ENCODE results near the gene HGS.
A peak's percentile ranks its signal among the peaks of the same experiment; 100 is the strongest.

HGS gene

GRCh38 chr17:81683584-81684441 lies at the start of gene HGS, which contains the start of gene ARL16:
TSS of gene HGS (plus strand) at chr17:81684011. CDS start at chr17:81684067, 56 bp downstream.
TSS of gene ARL16 (minus strand) at chr17:81683797. CDS start at chr17:81683753, 44 bp downstream.
- peak; percentile 100 for DNase-seq

- DNase-seq, result no peak
These were observed 48.4 kb upstream of the HGS start for GRCh38 chr17:81635431-81635830.

GRCh38 chr17:81635973-81636504 lies 47.8 kb upstream of the HGS start:
- DNase-seq, result no peak

GRCh38 chr17:81636505-81637288 lies 47.1 kb upstream of the HGS start, which contains the start of the genes NPLOC4 and TSPAN10:
TSS of gene NPLOC4 (minus strand) at chr17:81637112. CDS start at chr17:81636930, 182 bp downstream.
TSS of gene TSPAN10 (plus strand) at chr17:81637196. CDS start at chr17:81642413, 5,217 bp downstream.
- DNase-seq, result peak; percentile 63

- DNase-seq, result no peak
These were observed 45.1 kb upstream of the HGS start for GRCh38 chr17:81638683-81639082.

- no peak for DNase-seq
These were observed 43.8 kb upstream of the HGS start for GRCh38 chr17:81640011-81640410.

GRCh38 chr17:81641825-81642489 lies 41.9 kb upstream of the HGS start:
- no peak for DNase-seq

GRCh38 chr17:81644496-81644895 lies 39.3 kb upstream of the HGS start:
- no peak for DNase-seq

GRCh38 chr17:81644976-81645952 lies 38.5 kb upstream of the HGS start:
- DNase-seq, result no peak

GRCh38 chr17:81646869-81647600 lies 36.8 kb upstream of the HGS start:
- no peak for DNase-seq

- no peak for DNase-seq
These were observed 36.2 kb upstream of the HGS start for GRCh38 chr17:81647640-81648012.

GRCh38 chr17:81648013-81648706 lies 35.7 kb upstream of the HGS start:
- DNase-seq, result no peak

- no peak for DNase-seq
These were observed 35.1 kb upstream of the HGS start for GRCh38 chr17:81648707-81649085.

GRCh38 chr17:81650951-81651350 lies 32.9 kb upstream of the HGS start:
- DNase-seq, result no peak

- DNase-seq, result peak; percentile 22
These were observed 32.1 kb upstream of the HGS start for GRCh38 chr17:81651692-81652091.

- no peak for DNase-seq
These were observed 30.7 kb upstream of the HGS start for GRCh38 chr17:81652906-81653771.

- DNase-seq, result no peak
These were observed 28.3 kb upstream of the HGS start for GRCh38 chr17:81655378-81656117.

- DNase-seq, result no peak
These were observed 27.6 kb upstream of the HGS start, which contains the start of gene PDE6G for GRCh38 chr17:81656118-81656743. TSS of gene PDE6G (minus strand) at chr17:81656542. CDS start at chr17:81653305, 3,237 bp downstream.
